ENCODE measurements around the gene P2RY11.
A peak's percentile ranks its signal among the peaks of the same experiment; 100 is the strongest.

P2RY11 gene

GRCh38 chr19:10111405-10111811 lies at the start of gene P2RY11:
TSS of gene P2RY11 (plus strand) at chr19:10111693. CDS start at chr19:10111722, 29 bp downstream.
- DNase-seq: peak; percentile 73

- no peak for DNase-seq
These were observed 49.7 kb upstream of the P2RY11 start for GRCh38 chr19:10061717-10062310.

GRCh38 chr19:10068205-10068604 lies 43.3 kb upstream of the P2RY11 start:
- DNase-seq: no peak

GRCh38 chr19:10069046-10069445 lies 42.4 kb upstream of the P2RY11 start:
- DNase-seq: no peak

- DNase-seq: no peak
These were observed 40.6 kb upstream of the P2RY11 start for GRCh38 chr19:10070730-10071446.

- DNase-seq: peak; percentile 75
These were observed 37.3 kb upstream of the P2RY11 start for GRCh38 chr19:10074153-10074552.

GRCh38 chr19:10076535-10076934 lies 35.0 kb upstream of the P2RY11 start:
- no peak for DNase-seq

GRCh38 chr19:10078329-10078728 lies 33.2 kb upstream of the P2RY11 start:
- DNase-seq: no peak

GRCh38 chr19:10079031-10079453 lies 32.5 kb upstream of the P2RY11 start:
- no peak for DNase-seq

- no peak for DNase-seq
These were observed 27.6 kb upstream of the P2RY11 start for GRCh38 chr19:10083911-10084310.

GRCh38 chr19:10084803-10085202 lies 26.7 kb upstream of the P2RY11 start:
- no peak for DNase-seq

- DNase-seq: peak; percentile 89
These were observed 25.6 kb upstream of the P2RY11 start, which contains the start of gene SHFL for GRCh38 chr19:10085641-10086590. TSS of gene SHFL (plus strand) at chr19:10086317. CDS start at chr19:10086428, 111 bp downstream.

GRCh38 chr19:10086591-10087192 lies 24.8 kb upstream of the P2RY11 start:
- peak; percentile 44 for DNase-seq

- DNase-seq: no peak
These were observed 24.0 kb upstream of the P2RY11 start for GRCh38 chr19:10087296-10088061.

- DNase-seq: no peak
These were observed 22.4 kb upstream of the P2RY11 start for GRCh38 chr19:10088949-10089554.

- no peak for DNase-seq
These were observed 21.6 kb upstream of the P2RY11 start for GRCh38 chr19:10089801-10090375.

- no peak for DNase-seq
These were observed 20.2 kb upstream of the P2RY11 start for GRCh38 chr19:10091370-10091687.

GRCh38 chr19:10091895-10092641 lies 19.4 kb upstream of the P2RY11 start:
- DNase-seq: no peak

GRCh38 chr19:10092648-10093294 lies 18.7 kb upstream of the P2RY11 start:
- DNase-seq: no peak
